Fibroblast of skin of back (primary cell): ENCODE results near the gene TBCE.

ENCODE experiments used
- DNase-seq: peaks from one replicate; pipeline ENCODE4 v3.0.0-alpha.2; 2013

TBCE gene

GRCh38 chr1:235410467-235410866 lies 43.2 kb downstream of the TBCE start:
- no peak for DNase-seq

DNA sequence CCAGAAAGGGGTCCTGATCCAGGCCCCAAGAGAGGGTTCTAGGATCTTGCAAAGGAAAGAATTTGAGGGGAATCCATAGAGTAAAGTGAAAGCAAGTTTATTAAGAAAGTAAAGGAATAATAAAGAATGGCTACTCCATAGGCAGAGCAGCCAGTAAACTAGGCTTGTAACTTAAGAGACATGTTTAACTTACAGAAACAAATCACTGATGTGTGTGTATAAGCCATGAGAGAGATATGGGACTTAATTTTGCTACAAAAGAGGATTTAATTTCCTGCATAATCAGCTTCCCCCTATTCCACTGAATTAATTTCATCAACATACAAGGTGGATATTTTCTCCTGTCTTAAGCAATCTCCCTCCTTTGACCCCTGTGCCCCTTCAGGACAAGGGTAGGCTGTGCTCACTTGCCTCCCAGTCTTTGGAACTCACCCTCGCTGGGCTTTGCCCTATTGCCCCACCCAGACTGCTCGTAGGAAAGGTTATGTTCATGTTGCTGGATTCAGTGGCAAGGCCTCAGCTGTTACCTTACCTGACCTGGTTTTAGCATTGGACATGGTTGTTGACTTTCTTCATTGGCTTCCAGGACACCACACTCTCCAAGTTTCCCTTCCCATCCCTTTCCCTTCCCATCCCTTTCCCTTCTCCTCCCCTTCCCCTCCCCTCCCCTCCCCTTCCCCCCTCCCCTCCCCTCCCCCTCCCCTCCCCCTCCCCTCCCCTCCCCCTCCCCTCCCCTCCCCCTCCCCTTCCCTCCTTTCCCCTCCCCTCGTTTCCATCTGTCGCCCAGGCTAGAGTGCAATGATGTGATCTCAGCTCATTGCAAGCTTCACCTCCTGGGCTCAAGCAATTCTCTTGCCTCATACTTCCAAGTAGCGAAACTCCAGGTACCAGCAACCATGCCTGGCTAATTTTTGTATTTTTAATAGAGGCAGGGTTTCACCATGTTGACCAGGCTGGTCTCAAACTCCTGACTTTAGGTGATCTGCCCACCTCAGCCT lies 44.6 kb downstream of the TBCE start:
- no peak for DNase-seq

- peak; percentile 77 for DNase-seq
These were observed 48.0 kb downstream of the TBCE start for GRCh38 chr1:235415008-235415904.

GRCh38 chr1:235416662-235417049 lies 49.4 kb downstream of the TBCE start:
- peak; percentile 49 for DNase-seq

- peak; percentile 76 for DNase-seq
These were observed 50.0 kb downstream of the TBCE start for GRCh38 chr1:235417086-235417697.

DNA sequence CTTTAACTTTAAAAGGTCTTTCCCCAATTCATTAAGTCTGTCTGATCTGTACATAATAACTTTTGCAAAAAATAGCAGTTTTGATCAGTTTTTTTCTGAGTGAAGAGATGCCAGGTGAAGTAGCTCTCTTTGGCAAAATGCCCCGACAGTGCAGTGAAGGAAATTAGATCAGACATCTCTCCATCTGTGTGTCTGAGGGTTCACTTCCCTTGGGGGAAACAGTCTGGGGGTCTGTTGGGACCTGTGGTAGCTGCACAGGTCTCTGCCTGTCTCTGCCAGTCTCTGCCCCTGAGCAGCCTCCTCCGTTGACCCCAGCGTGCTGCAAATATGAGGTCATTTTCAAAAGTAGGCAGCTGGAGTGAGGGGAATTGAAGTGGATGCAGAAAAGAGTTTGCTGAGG lies 54.5 kb downstream of the TBCE start:
- no peak for DNase-seq

DNA sequence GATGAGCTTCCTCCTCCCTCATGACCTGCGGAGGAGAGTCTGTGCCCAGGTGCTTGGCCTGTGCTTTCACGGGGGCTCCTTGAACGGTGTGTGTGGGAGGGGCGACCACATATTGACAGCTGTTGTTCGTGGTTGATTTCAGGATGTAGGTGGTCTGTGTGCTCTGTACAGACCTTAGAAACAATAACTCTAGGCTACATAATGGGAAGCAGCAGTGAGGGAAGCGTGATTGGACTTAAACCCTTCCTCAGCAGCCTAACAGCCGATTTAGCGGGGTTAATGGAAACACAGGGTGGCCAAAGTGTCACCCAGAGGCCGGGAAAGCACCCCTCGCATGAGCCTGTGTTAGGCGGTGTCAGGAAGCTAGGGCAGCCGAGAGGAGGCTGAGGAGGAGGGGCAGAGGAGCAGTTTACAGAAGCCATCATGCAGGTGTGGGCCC lies 56.0 kb downstream of the TBCE start:
- DNase-seq, result no peak

DNA sequence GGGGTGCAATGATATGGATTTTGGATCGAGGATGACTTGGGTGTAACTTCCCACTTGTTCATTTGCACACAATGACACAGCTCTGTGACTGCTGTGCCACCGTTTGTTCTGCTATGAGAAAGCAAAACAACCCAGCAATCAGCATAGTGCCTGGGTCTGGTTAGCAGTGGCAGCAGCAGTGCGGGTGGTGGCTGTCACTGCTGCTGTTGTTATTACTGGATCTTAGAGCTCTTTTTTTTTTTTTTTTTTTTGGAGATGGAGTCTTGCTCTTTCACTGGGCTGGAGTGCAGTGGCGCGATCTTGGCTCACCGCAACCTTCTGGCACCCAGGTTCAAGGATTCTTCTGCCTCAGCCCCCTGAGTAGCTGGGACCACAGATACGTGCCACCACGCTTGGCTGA lies 56.9 kb downstream of the TBCE start:
- peak; percentile 30 for DNase-seq

- DNase-seq, result no peak
These were observed 58.1 kb downstream of the TBCE start for GRCh38 chr1:235425357-235425756.

- no peak for DNase-seq
These were observed 58.9 kb downstream of the TBCE start for GRCh38 chr1:235426143-235426542.

GRCh38 chr1:235426680-235427079 lies 59.5 kb downstream of the TBCE start:
- DNase-seq, result no peak

DNA sequence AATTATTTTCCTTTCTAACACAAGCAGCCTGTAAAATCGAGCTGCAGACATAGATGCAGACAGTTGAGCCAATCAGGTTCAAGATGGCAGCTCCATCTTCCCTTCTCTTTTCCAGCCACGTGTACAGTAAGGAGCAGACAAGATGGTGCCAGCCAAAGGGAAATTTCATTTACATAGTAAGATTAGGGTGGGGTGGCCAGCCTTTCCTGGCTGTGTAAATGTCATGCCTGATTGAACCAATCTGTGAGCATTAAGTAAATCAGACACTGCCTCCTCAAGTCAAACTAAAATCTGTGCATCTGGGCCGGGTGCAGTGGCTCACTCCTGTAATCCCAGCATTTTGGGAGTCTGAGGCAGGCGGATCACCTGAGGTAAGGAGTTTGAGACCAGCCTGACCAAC lies 60.2 kb downstream of the TBCE start:
- no peak for DNase-seq

DNA sequence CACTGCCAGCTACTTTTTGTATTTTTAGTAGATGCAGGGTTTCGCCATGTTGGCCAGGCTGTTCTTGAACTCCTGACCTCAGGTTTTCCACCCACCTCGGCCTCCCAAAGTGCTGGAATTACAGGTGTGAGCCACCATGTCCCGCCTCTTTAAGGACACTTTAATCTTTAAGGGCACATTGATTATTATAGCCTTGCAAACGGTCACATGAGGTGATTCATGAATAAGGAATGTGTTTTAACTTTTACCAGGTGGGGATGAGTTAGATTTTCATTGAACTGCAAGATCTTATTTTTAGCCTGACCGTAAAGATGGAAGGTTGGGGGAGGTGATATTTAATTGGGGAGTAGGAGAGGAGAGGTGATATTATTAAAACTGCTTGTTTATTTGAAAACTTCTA lies 61.9 kb downstream of the TBCE start:
- DNase-seq, result no peak

GRCh38 chr1:235430991-235431390 lies 63.8 kb downstream of the TBCE start:
- peak; percentile 57 for DNase-seq

- no peak for DNase-seq
These were observed 66.8 kb downstream of the TBCE start for GRCh38 chr1:235434001-235434400.

- DNase-seq, result no peak
These were observed 74.0 kb downstream of the TBCE start for GRCh38 chr1:235441159-235441685.

DNA sequence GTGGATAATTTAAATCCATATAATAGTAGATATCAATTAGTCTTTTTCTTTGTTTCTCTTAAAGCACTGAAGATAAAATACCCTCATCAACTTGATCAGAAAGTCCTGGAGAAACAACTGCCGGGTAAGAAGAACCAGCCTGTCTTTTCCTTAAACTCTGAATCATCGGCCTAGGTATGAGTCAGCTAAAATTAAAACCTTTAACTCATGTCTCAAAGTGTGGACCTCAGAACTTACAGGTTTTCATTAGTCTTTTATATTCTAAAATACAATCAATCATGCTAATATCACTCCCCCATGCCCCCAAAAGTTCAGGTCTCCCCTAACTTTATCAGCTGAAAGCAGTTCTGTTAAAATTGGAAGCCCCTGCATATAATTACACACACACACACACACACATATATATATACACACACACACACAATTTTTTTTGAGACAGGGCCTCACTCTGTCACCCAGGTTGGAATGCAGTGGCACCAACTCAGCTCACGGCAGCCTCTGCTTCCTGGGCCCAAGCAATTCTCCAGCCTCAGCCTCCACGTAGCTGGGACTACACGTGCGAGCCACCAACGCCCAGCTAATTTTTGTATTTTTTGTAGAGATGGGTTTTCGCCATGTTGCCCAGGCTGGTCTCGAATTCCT lies 75.7 kb downstream of the TBCE start:
- DNase-seq, result peak; percentile 76

GRCh38 chr1:235448616-235449015 lies 81.4 kb downstream of the TBCE start:
- no peak for DNase-seq

- no peak for DNase-seq
These were observed 83.2 kb downstream of the TBCE start for GRCh38 chr1:235450433-235450832.

GRCh38 chr1:235450886-235451483 lies 83.8 kb downstream of the TBCE start:
- no peak for DNase-seq

DNA sequence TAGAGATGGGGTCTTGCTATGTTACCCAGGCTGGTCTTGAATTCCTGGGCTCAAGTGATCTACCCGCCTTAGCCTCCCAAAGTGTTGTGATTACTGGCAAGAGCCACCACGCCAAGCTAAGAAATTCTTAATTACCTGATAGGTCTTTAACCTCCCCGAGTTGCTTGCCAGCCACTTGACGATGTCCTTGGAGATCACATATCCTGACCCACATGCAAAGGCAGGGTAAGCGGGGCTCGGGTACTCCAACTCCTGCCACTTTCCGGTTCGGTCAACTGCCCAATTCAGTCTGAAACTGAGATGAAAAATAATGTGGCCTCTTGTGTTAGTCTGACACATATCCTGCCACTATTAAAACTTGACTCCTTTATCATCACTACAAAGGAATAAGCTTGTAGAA lies 86.8 kb downstream of the TBCE start:
- DNase-seq, result no peak

- no peak for DNase-seq
These were observed 87.9 kb downstream of the TBCE start for GRCh38 chr1:235455097-235455496.
